ENCODE results near the gene GPR139.

The GPR139 gene

GRCh38 chr16:20079106-20079505 is 5.4 kb upstream of the GPR139 start:
- no peak for TF ChIP-seq CTCF (IDR thresholded peaks at IDR 0.05; ENCODE audit: low read depth, low read length)

GRCh38 chr16:20075243-20075642 is 1.6 kb upstream of the GPR139 start:
- no peak for TF ChIP-seq CTCF (IDR thresholded peaks at IDR 0.05; ENCODE audit: low read depth, low read length)

More at GRCh38 chr16:20079106-20079505, 5.4 kb upstream of the GPR139 start:
- no peak overlapping the region for H3K4me3 ChIP-seq (replicated peaks in 1 of 2; ENCODE audit: low read depth in 2 of 2, low read length in 2 of 2)
- DNase-seq (ENCODE audit: low read depth in 2 of 2) = no peak

GRCh38 chr16:20074099-20074991 is 655 bp upstream of the GPR139 start:
- no peak overlapping the region for H3K4me3 ChIP-seq (replicated peaks in 1 of 2; ENCODE audit: low read depth in 2 of 2, low read length in 2 of 2)
- DNase-seq (ENCODE audit: low read depth in 2 of 2) = no peak
- no peak for TF ChIP-seq CTCF (IDR thresholded peaks at IDR 0.05; ENCODE audit: low read depth, low read length)

More at GRCh38 chr16:20075243-20075642, 1.6 kb upstream of the GPR139 start:
- DNase-seq (ENCODE audit: low read depth in 2 of 2) = no peak
- no peak overlapping the region for H3K4me3 ChIP-seq (replicated peaks in 1 of 2; ENCODE audit: low read depth in 2 of 2, low read length in 2 of 2)

GRCh38 chr16:20072874-20073202 is 852 bp downstream of the GPR139 start:
- H3K4me3 ChIP-seq (replicated peaks in 1 of 2; ENCODE audit: low read depth in 2 of 2, low read length in 2 of 2) = no peak overlapping the region
- no peak for TF ChIP-seq CTCF (IDR thresholded peaks at IDR 0.05; ENCODE audit: low read depth, low read length)
- no peak for DNase-seq (ENCODE audit: low read depth in 2 of 2)

GRCh38 chr16:20072146-20072873 is 1.4 kb downstream of the GPR139 start:
- TF ChIP-seq CTCF (IDR thresholded peaks at IDR 0.05; ENCODE audit: low read depth, low read length) = no peak
- no peak for DNase-seq (ENCODE audit: low read depth in 2 of 2)
- H3K4me3 ChIP-seq (replicated peaks in 1 of 2; ENCODE audit: low read depth in 2 of 2, low read length in 2 of 2) = no peak overlapping the region

- H3K4me3 ChIP-seq (replicated peaks in 1 of 2; ENCODE audit: low read depth in 2 of 2, low read length in 2 of 2) = no peak overlapping the region
- DNase-seq (ENCODE audit: low read depth in 2 of 2) = no peak
- no peak for TF ChIP-seq CTCF (IDR thresholded peaks at IDR 0.05; ENCODE audit: low read depth, low read length)
Measured at GRCh38 chr16:20064931-20065330, 8.8 kb downstream of the GPR139 start.

All from cardiac fibroblast (primary cell).